22Rv1 (cell line): ENCODE data around the gene TRIM15.

Experiments used
- H3K27ac ChIP-seq: fragments of 450-650 bp; 2 replicates; pipeline ENCODE4 v1.5.1; 2017
- CTCF ChIP-seq: fragments of 450-650 bp; IDR thresholded peaks from 2 replicates; pipeline ENCODE4 v1.5.1; 2017; ENCODE audit warnings: mild to moderate bottlenecking
- ZFX ChIP-seq: fragments of 450-650 bp; IDR thresholded peaks from 2 replicates; pipeline ENCODE4 v1.6.1; 2017; ENCODE audit warnings: antibody characterized with exemption, borderline replicate concordance

Gene TRIM15

DNA sequence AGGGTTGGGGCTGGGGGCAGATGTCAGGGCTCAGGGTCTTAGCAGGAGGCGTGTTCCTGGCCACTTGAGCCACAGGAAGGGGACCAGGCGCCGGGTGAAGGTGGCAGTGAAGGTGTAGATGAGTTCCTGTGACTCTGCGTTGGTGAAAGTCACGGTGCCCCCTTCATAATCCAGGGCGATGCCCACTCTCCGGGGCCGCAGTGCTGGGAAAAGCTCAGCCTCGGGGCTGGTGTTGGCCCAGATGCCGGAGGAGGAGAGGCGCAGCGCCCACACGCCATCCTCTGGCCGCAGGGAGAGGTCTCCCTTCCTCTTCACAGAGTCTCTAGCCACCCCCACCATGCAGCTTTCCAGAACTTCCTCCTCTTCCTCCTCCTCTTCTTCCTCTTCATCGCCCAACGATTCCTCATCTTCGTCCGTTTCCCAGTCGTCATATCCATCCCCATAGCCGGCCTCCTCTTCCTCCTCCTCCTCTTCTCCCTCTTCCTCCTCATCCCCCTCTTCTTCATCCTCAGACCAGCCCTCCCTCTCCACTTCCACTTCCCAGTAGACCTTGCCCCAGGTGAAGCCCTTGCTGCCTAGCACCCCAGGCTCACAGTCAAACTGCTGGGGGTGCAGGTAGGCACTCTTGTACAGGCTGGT is 22.6 kb downstream of the TRIM15 start:
- TF ChIP-seq CTCF (no peak), ZFX (no peak)
- no peak overlapping the region for H3K27ac ChIP-seq

- TF ChIP-seq CTCF (no peak), ZFX (no peak)
- H3K27ac ChIP-seq: no peak overlapping the region
Measured at GRCh38 chr6:30188541-30188940, 25.2 kb downstream of the TRIM15 start.

- no peak for TF ChIP-seq CTCF
- TF ChIP-seq ZFX: no peak
- no peak overlapping the region for H3K27ac ChIP-seq
Measured at GRCh38 chr6:30192076-30192475, 28.7 kb downstream of the TRIM15 start.

GRCh38 chr6:30194797-30195690 is 31.7 kb downstream of the TRIM15 start:
- TF ChIP-seq CTCF: no peak
- no peak for TF ChIP-seq ZFX
- no peak overlapping the region for H3K27ac ChIP-seq

DNA sequence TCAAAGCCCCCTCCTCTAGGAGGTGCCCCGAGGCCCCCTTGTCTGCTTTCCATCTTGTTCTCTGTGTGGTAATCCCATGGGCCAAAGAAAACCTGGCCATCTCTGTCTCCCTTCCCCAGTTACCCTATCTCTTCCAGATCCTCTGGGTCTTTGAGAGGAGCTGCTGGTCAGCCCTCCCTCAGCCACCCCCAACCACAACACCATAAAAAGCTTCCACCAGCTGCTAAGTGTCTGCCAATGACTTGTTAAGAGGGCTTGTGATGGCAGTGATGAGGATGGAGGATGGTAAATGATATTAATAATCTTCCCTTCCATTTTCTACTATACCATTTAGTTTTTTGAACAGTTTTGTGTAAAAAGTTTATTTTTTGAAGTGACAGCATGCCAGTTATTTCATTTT is 32.6 kb downstream of the TRIM15 start:
- no peak for TF ChIP-seq ZFX
- TF ChIP-seq CTCF: no peak
- no peak overlapping the region for H3K27ac ChIP-seq

GRCh38 chr6:30196376-30196775 is 33.0 kb downstream of the TRIM15 start:
- TF ChIP-seq ZFX (no peak), CTCF (no peak)
- H3K27ac ChIP-seq: no peak overlapping the region
